Parathyroid adenoma (tissue), 2 donors: ENCODE measurements around the gene PKNOX2.

Experiments used
- H2AFZ ChIP-seq: fragments of 300-600 bp; sonication (generic); one replicate; pipeline ENCODE4 v1.7.0; 2017; ENCODE audit warnings: antibody characterized with exemption, mild to moderate bottlenecking
- H3K27ac ChIP-seq: fragments of 300-600 bp; sonication (generic); one replicate; pipeline ENCODE4 v1.7.0; 2017
- H3K27me3 ChIP-seq: fragments of 300-600 bp; sonication (generic); one replicate; pipeline ENCODE4 v1.7.0; 2017; ENCODE audit warnings: low read length; ENCODE audit not compliant: control insufficient read depth, insufficient read depth
- H3K36me3 ChIP-seq: fragments of 300-600 bp; sonication (generic); one replicate; pipeline ENCODE4 v1.7.0; 2017; ENCODE audit warnings: low read length; ENCODE audit not compliant: control insufficient read depth, insufficient read depth
- H3K4me1 ChIP-seq: fragments of 300-600 bp; sonication (generic); one replicate; pipeline ENCODE4 v1.7.0; 2017; ENCODE audit warnings: control low read depth
- H3K4me2 ChIP-seq: fragments of 300-600 bp; sonication (generic); one replicate; pipeline ENCODE4 v1.7.0; 2017; ENCODE audit warnings: low read length
- H3K4me3 ChIP-seq: fragments of 300-600 bp; sonication (generic); one replicate; pipeline ENCODE4 v1.7.0; 2017; ENCODE audit warnings: low read depth, low read length
- H3K79me2 ChIP-seq: fragments of 300-600 bp; sonication (generic); one replicate; pipeline ENCODE4 v1.7.0; 2017; ENCODE audit warnings: control low read depth
- H3K9ac ChIP-seq: fragments of 300-600 bp; sonication (generic); one replicate; pipeline ENCODE4 v1.7.0; 2017; ENCODE audit warnings: mild to moderate bottlenecking
- H3K9me3 ChIP-seq: fragments of 300-600 bp; sonication (generic); one replicate; pipeline ENCODE4 v1.7.0; 2017; ENCODE audit warnings: low read length; ENCODE audit not compliant: control insufficient read depth
- CTCF ChIP-seq: fragments of 300-600 bp; sonication (generic); IDR thresholded peaks from one replicate; pipeline ENCODE4 v1.7.0; 2017; ENCODE audit warnings: antibody characterized with exemption, mild to moderate bottlenecking
- donor health status: primary hyperparathyroidism.

The PKNOX2 gene

GRCh38 chr11:125423247-125423849, 258.8 kb downstream of the PKNOX2 start:
- Histone ChIP-seq H3K27ac (no peak overlapping the region), H3K4me1 (no peaks in the 10 kb centered on the region), H2AFZ (no peak overlapping the region), H3K79me2 (no peaks in the 10 kb centered on the region), H3K27me3 (no peaks in the 10 kb centered on the region), H3K4me2 (no peak overlapping the region), H3K9me3 (no peaks in the 10 kb centered on the region), H3K9ac (no peak overlapping the region), H3K36me3 (no peaks in the 10 kb centered on the region), H3K4me3 (no peak overlapping the region)
- TF ChIP-seq CTCF, result no peak

DNA sequence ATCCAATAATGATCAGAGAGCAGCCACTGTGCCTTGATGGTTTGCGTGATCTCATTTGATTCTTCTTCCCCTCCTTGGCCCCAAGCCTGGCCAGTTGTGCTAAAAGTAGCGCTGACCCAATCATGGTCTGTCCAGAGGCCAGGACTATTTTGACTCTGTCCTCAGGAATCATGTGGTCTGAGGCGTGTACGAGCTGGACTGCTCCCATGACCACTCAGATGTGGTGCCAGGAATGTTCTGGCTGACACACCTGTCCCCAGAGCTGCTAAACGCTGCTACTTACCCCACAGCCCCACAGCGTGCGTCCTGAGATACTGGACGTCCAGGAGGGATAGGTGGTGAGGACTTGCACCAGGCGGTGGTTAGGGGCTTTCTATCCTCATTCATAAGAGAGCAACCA, 261.1 kb downstream of the PKNOX2 start:
- Histone ChIP-seq H3K79me2 (no peaks in the 10 kb centered on the region), H3K4me2 (no peak overlapping the region), H3K9ac (no peak overlapping the region), H3K9me3 (no peaks in the 10 kb centered on the region), H3K27me3 (no peaks in the 10 kb centered on the region), H2AFZ (no peak overlapping the region), H3K36me3 (no peaks in the 10 kb centered on the region), H3K4me3 (no peak overlapping the region), H3K4me1 (no peaks in the 10 kb centered on the region), H3K27ac (no peak overlapping the region)
- no peak for TF ChIP-seq CTCF

- Histone ChIP-seq H3K4me3 (no peak overlapping the region), H2AFZ (no peak overlapping the region), H3K9ac (no peak overlapping the region), H3K4me1 (no peaks in the 10 kb centered on the region), H3K4me2 (no peak overlapping the region), H3K27ac (no peak overlapping the region), H3K27me3 (no peaks in the 10 kb centered on the region), H3K36me3 (no peaks in the 10 kb centered on the region), H3K79me2 (no peaks in the 10 kb centered on the region), H3K9me3 (no peaks in the 10 kb centered on the region)
- no peak for TF ChIP-seq CTCF
Observed at GRCh38 chr11:125426818-125427528, 262.4 kb downstream of the PKNOX2 start.

DNA sequence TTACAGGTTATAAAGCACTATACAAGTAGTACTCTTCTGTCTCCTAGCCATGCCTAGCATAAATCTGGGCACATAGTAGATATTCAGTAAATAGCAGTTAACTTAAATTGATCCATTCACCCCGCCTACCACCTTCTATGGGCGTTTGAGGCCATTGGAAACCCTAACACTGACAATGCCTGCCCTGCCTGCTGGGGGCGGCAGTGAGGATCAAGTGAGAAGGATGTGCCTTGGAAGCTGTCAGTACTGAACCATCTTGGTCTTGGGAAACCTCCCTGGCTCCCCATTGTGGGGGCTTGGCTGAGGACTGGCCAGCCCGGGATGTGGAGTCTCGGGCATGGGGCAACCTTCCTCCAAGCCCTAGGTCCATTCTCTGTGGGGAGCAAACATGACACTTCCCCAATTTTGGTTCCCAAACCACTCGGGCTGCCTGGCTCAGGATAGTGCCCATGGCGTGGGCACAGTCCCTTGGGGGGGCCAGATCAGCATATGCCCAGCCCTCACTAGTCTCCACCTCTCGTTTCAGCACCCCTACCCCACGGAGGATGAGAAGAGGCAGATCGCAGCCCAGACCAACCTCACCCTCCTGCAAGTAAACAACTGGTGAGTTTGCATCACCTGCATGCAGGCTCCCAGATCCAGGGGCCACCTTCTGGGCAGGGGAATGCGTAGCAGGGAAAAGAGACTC, 264.1 kb downstream of the PKNOX2 start:
- Histone ChIP-seq H3K27ac (no peak overlapping the region), H3K79me2 (no peaks in the 10 kb centered on the region)
- TF ChIP-seq CTCF, result no peak

More for the DNA sequence above, 264.1 kb downstream of the PKNOX2 start:
- no peaks in the 10 kb centered on the region for H3K9me3 ChIP-seq
- H3K4me1 ChIP-seq, result peaks cover 2% of the 10 kb centered on the region
- H3K9ac ChIP-seq, result no peak overlapping the region
- H3K36me3 ChIP-seq, result no peaks in the 10 kb centered on the region
- H3K4me3 ChIP-seq, result no peak overlapping the region
- H2AFZ ChIP-seq, result no peak overlapping the region
- H3K27me3 ChIP-seq, result no peaks in the 10 kb centered on the region
- H3K4me2 ChIP-seq, result no peak overlapping the region
